GM21423 (cell line): Measurements from ENCODE around the gene KLK12.

Experiments
- ATAC-seq: cut with Tn5 transposase; IDR thresholded peaks from one replicate; pipeline ENCODE4 v1.9.1; 2021; ENCODE audit warnings: mild to moderate bottlenecking, moderate library complexity; ENCODE audit not compliant: unreplicated experiment

KLK12 gene

GRCh38 chr19:51055866-51056265 lies 21.1 kb upstream of the KLK12 start:
- no peak for ATAC-seq

GRCh38 chr19:51047031-51047335 lies 12.2 kb upstream of the KLK12 start:
- ATAC-seq = no peak

DNA sequence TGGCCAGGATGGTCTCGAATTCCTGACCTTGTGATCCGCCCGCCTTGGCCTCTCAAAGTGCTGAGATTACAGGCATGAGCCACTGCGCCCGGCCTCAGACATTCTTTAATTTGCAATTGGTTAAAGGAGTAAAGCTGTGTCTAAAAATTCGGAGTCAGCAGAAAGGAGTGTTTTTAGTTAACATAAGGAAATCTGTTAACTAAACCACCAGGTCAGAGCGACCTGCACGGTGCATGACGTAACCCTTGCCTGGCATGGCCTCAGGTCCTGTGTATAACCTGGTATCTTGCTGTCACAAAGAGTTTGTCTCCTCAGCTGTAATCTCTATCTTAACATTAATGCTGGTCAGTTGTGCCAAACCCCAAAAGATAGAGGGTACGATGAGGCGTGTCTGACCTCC lies 9.5 kb upstream of the KLK12 start:
- no peak for ATAC-seq

GRCh38 chr19:51043497-51043896 lies 8.7 kb upstream of the KLK12 start:
- no peak for ATAC-seq

DNA sequence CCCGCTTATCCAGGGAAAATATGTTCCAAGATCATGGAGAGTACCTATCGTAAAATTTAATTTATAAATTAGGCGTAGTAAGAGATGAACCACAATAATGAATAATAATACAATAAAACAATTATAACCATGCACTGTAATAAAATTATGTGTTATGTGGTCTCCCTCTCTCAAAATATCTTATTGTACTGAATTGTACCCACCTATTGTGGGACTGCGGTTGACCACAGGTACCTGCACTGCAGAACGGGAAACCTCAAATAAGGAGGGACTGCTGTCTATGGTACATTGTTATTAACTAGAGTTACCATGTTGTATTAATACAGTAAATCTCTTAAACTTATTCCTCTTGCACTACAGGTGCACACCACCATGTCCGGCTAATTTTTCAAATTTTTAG lies 5.3 kb upstream of the KLK12 start:
- ATAC-seq = no peak

DNA sequence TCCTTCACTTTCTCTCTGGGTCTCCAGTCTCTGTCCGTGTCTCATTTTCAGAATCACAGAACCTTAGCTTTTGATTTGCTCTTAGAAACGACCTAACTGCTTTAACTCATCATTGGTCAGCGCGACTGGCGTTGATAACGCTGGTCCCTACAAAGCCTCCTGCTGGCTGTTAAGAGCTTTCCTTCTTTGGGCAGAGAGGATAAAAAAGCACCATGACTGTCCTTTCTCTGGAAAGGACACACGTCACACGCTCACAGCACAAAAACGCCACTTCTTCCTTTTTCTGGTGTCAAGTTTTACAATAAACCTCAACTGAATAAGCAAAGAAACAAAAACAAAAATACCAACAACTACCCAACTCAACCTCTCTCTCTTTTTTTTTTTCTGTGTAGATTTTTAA lies 1.7 kb upstream of the KLK12 start:
- ATAC-seq = no peak

DNA sequence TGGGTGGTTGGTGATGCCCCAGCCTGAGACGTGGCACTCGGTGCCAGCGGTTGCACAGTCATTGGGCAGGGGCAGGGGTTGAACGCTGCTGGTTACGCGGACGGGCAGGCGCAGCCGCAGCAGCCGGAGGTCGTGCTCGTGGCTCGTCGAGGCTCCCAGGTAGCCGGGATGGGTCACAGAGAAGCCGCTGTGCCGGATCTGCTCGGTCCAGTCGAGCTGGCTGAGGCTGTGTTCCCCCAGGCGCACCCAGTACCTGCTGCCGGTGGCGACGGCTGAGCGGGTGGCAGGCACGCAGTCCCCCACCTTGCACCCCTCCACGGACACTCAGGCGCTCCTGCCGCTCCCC lies 2.9 kb downstream of the KLK12 start:
- ATAC-seq = no peak

DNA sequence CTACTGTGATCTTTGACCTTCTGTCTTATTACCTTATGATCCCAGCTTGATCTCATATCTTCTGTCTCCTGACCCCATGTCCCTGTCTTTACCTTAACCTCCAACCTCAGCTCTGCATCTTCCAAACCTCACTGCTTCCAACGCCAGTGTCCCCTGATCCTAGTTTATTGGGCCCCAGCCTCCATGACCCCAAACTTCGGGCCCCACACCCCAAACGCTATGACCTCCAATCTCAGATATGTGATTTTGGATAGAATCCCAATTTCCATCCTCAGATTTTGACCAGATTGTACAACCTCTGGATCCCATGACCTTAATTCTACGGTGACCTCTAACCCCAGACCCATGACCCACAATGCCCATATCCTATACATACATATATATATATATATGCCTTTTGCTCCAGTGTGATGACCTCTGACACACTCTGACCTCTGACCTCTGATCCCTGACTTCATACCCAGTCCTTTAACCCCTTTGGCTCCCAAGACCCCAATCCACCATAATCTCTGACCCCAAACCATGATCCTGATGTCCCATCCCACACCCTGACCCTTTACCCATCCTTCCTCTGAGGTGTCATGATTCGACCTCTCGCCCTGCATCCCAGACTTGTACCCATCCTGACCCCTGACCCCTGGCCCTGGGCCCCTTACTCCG lies 3.5 kb downstream of the KLK12 start:
- no peak for ATAC-seq

DNA sequence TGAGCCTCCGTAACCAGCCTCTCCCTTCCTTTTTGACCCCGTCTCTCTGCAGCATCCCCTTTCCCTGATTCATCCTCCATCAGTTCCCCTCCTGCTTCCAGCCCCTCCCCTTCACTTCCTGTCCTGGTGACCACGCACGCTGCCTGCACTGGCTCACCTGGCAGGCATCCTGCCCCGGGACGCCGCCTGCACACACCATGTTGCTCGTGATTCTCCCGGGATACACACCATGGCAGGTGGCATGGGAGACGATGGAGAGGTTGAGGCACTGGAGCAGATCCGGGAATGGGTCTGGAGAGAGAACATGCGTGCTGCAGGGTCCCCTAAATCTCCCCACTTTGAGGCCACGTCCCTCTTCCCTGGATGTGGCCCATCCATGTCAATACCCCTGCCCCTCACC lies 4.2 kb downstream of the KLK12 start:
- no peak for ATAC-seq

DNA sequence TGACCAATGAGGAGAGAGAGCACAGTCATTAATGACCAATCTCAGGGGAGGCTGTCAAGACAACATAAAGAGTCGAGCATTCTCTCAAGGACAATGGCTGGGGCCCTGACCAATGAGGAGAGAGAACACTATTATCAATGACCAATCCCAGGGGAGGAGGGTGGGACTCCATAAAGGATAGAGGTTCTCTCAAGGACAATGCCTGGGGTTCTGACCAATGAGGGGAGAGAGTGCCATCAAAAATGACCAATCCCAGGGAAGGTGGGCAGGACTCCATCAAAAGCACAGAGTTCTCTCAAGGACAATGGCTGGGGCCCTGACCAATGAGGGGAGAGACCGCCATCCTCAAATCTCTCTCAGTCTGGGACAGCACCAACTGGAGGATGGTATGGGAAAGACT lies 5.1 kb downstream of the KLK12 start:
- ATAC-seq = no peak

- no peak for ATAC-seq
Observed at GRCh38 chr19:51027873-51028272, 6.9 kb downstream of the KLK12 start.

DNA sequence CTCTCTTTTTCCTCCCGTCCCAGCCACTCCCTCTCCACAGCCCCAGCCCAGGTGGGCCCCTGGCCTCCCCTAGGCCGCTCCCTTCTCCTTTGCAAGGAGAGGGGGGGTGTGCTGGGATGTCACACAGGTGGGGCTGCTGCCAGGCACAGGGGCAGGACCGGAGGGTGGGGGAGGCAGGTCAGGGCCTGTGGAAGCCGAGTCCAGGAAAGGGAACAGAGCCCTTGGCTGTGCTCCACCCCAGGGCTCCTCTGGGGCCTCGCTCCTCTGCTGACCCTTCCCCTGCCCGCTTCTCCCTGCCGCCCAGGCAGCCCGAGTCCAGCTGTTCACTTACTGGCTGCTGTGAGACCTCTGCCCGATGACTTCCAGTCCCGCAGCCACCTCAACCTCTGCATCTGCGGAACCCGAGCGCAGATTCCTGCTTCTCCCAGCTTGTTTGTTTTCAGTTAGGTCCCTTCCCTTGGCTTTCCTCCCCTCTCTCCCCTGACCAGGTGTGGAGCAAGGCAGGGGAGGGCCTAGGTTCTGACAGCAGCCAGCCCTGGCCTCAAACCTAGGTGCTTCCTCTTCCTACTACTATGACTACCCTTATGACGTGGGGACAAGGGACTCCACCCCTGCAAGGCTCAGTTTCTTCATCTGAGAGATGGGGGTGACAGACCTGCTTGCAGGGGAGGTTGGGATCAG lies 7.5 kb downstream of the KLK12 start:
- ATAC-seq = no peak

GRCh38 chr19:51026554-51026831 lies 8.3 kb downstream of the KLK12 start, which contains the start of gene KLK11:
KLK11 (minus strand) TSS chr19:51026616; CDS start chr19:51025631, 985 bp downstream.
- no peak for ATAC-seq

GRCh38 chr19:51025809-51026553 lies 8.8 kb downstream of the KLK12 start:
- no peak for ATAC-seq

DNA sequence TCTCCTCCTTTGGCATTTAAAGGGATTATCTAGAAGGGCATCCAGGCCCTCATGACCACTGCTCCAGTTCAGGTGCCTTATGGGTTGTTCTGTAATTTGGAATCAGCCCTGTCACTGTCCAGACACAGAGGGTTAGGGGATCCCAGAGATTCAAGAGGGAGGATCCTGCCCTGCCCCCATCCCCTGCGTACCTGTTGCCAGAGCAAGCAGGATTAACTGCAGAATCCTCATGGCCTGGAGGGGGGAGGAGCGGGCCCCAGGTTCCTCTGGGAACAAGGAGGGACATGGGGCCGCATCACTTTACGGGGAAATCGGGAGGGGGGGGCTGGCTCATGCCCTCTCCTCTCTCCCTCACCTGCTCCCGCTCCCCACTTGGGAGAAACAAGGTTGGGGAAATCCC lies 9.4 kb downstream of the KLK12 start:
- no peak for ATAC-seq

DNA sequence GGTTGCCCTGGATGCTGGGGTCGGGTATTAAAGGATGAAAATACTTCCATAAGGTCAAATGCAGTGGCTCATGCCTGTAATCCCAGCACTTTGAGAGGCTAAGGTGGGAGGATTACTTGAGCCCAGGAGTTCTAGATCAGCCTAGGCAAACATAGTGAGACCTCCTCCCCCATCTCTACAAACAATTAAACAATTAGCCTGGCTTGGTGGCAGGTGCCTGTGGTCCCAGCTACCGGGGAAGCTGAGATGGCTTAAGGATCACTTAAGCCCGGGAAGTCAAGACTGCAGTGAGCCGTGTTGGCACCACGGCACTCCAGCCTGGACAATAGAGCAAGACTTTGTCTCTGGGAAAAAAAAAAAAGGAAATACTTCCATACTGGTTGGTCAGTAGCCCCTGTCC lies 9.9 kb downstream of the KLK12 start:
- ATAC-seq = no peak

DNA sequence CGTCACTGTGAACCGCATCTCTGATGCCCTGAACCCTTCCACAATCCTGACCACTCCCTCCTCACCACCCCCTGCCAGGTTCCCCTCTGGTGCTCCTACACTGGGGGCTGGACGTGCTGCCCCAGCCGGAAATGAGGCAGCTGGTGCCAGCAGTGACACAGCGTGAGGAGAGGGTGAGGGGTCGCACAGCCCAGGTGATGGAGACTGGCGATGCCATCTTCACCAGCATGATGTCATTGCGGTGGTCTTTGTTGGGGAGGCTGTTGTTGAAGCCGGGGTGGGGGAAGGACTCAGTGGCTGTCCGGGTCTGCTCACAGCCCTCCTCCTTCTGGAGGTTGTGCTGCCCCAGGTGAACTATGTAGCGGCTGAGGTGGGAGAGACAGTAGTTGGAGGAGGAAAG lies 10.9 kb downstream of the KLK12 start:
- ATAC-seq = no peak

DNA sequence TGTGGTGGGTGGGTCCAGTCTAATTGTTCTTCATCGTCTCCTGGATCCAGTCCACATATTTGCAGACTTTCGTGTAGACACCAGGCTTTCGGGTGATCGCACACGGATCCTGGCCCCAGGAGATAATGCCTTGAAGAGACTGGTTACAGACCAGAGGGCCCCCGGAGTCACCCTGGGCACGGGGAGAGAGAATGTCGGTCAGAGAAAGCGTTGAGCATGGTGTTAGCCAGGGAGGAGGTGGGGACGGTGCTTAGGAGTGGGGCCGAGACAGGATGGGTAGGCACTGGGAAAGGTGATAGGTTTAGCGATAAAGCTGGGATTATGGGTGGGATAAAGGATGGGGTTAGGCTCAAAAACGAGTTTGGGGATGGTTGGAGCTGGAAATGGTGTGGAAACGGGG lies 12.3 kb downstream of the KLK12 start:
- ATAC-seq = no peak

GRCh38 chr19:51020988-51021651 lies 13.7 kb downstream of the KLK12 start:
- ATAC-seq = no peak

- no peak for ATAC-seq
Observed at GRCh38 chr19:51019544-51019925, 15.3 kb downstream of the KLK12 start, which contains the start of gene KLK10. KLK10 (minus strand) TSS chr19:51019709; CDS start chr19:51019130, 579 bp downstream.

DNA sequence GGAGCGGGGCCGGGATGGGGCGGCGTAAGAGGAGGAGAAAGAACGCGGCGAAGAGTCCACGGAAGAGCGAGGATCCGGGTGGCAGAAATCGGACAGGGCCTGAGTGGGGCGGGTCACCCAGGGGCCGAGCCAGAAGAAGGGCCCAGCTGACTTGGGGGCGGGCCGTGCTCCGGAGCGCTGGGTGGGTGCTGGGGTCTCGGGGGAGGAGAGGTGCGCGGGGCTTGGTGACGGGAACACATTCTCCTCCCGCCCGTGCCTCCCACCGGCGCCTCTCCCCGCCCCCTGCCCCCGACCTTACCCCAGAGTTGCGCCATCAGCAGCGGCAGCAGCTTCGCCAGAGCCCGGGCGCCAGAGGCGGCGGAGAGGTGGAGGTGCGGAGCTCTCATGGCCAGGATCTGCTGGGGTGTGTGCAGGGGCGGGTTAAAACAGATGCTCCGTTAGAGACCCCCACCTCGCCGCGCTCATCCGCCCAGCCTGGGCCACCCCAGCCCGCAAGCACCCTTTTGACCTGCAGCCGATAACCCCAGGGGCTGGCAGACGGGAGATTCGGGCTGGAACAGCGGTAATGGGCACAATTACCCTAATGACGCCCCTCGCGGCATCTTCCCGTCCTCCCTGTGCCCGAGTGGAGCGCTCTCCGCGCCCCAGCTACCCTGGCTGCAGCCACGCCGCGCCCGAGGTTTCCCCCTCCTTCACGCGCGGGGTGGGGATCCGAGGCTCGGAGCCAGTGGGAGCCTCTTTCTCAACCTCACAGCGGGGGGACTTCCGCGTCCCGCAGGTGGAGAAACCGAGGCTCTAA lies 15.9 kb downstream of the KLK12 start:
- ATAC-seq = no peak
